MV-4-11 (cell line): ENCODE results near the gene FCGBP.

ENCODE experiments used
- DNase-seq: peaks from one replicate; lab custom pipeline; 2025; lab: John Stamatoyannopoulos, UW

Gene FCGBP

DNA sequence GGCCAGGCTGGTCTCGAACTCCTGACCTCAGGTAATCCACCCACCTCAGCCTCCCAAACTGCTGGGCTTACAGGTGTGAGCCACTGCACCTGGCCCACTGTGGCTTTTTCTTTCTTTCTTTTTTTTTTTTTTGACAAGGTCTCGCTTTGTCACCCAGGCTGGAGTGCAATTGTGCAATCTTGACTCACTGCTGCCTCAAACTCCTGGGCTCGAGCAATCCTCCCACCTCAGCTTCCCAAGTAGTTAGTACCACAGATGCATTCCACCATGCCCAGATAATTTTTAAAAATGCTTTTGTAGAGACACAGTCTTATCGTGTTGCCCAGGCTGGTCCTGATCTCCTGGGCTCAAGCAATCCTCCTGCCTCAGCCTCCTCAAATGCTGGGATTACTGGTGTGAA is 12.1 kb upstream of the FCGBP start:
- DNase-seq, result peak; percentile 63

GRCh38 chr19:39943586-39943985 is 9.2 kb upstream of the FCGBP start:
- DNase-seq, result no peak

GRCh38 chr19:39942366-39942730 is 7.9 kb upstream of the FCGBP start:
- no peak for DNase-seq

- peak; percentile 99 for DNase-seq
Observed at GRCh38 chr19:39941615-39942365, 7.4 kb upstream of the FCGBP start.

- no peak for DNase-seq
Observed at GRCh38 chr19:39941151-39941550, 6.7 kb upstream of the FCGBP start.

- peak; percentile 16 for DNase-seq
Observed at GRCh38 chr19:39940221-39940833, 5.9 kb upstream of the FCGBP start.

DNA sequence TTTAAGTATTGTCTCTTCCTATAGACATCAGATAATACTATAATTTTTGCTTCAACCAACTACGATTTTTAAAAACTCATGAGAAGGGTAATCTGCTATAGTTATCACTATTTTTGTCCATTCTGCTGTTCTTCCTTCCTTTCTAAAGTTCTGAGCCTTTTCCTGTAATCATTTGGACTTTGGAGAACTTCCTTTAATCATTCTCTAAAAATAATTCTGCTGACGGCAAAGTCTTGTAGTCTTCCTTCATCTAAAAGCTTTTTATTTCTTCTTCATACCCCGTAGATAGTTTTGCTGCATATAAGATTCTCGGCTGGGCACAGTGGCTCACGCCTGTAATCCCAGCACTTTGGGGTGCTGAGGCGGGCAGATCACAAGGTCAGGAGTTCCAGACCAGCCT is 5.1 kb upstream of the FCGBP start:
- DNase-seq, result no peak

- DNase-seq, result peak; percentile 67
Observed at GRCh38 chr19:39937787-39938186, 3.4 kb upstream of the FCGBP start.

- no peak for DNase-seq
Observed at GRCh38 chr19:39937094-39937720, 2.8 kb upstream of the FCGBP start.

- no peak for DNase-seq
Observed at GRCh38 chr19:39936622-39937021, 2.2 kb upstream of the FCGBP start.

- DNase-seq, result no peak
Observed at GRCh38 chr19:39936020-39936419, 1.6 kb upstream of the FCGBP start.

DNA sequence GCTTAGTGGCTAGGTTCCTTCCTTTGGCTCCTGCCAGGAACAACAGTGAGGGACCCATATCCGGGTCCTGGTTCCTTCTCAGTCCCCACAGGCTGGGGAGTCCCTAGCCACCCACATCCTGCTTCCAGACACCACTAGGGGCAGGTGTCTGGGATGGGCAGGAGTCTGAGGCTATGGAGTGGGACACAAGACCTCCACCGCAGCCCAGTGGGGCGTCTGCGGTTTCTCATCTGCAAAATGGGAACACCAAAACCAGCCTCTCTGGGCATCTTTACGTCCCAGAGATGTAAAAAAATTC is 879 bp upstream of the FCGBP start:
- no peak for DNase-seq

DNA sequence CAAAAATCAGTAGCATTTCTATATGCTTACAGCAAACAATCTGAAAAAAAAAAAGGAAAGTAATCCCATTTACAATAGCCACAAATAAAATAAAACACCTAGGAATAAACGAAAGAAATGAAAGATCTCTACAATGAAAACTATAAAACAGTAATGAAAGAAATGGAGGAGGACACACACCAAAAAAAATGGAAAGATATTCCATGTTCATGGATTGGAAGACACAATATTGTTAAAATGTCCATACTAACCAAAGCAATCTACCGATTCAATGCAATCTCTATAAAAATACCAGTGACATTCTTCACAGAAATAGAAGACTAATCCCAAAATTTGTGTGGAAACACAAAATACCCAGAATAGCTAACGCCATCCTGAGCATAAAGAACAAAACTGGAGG is 4.7 kb downstream of the FCGBP start:
- DNase-seq, result no peak

GRCh38 chr19:39928357-39928725 is 6.1 kb downstream of the FCGBP start:
- DNase-seq, result no peak

GRCh38 chr19:39927524-39928356 is 6.7 kb downstream of the FCGBP start:
- no peak for DNase-seq

- DNase-seq, result no peak
Observed at GRCh38 chr19:39927076-39927475, 7.4 kb downstream of the FCGBP start.

DNA sequence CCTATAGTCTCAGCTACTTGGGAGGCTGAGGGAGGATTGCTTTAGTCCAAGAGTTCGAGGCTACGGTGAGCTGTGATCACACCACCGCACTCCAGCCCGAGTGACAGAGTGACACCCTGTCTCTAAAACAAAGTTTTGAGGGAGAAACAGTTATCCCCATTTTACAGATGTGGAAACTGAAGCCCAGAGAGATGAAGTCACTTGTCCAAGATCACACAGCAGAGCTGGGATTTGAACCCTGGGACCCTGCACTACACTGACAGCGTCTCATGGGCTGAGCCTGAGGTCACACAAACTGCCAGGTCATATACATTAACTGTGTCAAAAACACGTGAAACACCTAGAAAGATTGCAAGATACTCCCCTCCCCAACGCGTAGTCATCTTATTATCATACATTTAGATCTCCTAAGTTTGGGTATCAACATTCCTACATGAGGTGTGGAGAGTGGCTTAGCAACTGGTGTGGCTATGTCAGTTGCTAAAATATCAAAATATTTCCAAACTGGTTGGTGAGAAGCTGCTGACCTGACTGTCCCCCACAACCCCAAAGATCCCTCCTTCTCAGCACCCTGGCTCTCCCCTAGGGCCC is 8.2 kb downstream of the FCGBP start:
- no peak for DNase-seq

DNA sequence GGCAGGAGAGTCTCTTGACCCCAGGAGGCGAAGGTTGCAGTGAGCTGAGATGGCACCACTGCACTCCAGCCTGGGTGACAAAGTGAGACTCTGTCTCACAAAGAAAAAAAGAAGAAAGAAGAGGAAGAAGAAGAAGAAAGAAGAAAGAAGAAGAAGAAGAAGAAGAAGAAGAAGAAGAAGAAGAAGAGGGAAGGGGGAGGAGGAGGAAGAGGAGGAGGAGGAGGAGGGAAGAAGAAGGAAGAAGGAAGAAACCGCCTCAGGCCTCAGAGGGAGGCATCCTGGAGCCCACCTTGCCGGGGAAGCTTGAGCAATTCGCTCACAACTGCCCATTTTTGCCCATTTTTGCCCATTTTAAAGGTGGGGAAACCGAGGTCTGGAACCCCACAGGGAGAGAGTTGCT is 9.5 kb downstream of the FCGBP start:
- DNase-seq, result no peak

- no peak for DNase-seq
Observed at GRCh38 chr19:39924389-39924788, 10.0 kb downstream of the FCGBP start.

- no peak for DNase-seq
Observed at GRCh38 chr19:39923862-39924261, 10.6 kb downstream of the FCGBP start.

DNA sequence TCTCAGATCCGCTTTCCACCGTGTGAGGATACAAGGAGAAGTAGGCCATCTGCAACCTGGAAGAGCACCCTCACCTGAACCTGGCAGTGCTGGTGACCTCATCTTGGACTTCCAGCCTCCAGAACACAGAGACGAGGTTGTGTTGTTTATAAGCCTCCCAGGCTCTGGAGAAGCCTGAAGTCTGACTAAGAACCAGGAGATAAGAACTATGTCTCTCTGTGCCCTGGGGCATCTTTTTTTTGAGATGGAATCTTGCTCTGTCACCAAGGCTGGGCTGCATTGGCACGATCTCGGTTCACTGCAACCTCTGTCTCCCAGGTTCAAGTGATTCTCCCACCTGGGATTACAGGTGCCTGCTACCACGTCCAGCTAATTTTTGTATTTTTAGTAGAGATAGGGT is 14.5 kb downstream of the FCGBP start:
- no peak for DNase-seq

DNA sequence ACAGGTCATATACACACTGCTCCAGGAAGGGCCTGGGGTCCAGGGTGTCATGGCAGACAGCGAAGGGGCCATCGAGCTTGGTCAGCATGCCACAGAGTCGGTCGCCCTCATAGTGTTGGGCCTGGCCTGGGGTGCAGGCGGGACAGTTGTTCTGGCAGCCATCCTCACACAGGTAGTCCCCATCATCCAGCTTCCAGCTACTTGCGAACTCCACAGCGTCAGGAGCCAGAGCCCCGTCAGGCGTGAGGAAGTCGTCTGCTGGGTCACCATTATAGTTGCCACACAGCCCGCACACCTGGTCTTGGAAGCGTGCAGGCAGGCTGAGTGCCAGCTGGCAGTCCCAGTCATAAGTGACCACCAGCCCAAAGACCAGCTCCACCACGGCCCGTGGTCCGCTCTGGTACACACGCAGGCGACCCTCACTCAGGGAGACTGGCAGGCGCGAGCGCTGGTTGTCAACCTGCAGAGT is 16.2 kb downstream of the FCGBP start:
- no peak for DNase-seq
